Heart left ventricle (tissue), 13 donors: ENCODE measurements around the gene GALP.
"Not testable (repeated sequence)": the region's sequence is repeated elsewhere in the genome, so short reads cannot be mapped to it uniquely, and the experiment has no call there.

Experiments
- CTCF ChIP-seq, 12 donors: fragments of 200-600 bp; sonication (generic) in 4 of 12; IDR thresholded peaks; one replicate each; pipeline versions ENCODE4 v1.5.0 to v1.8.0; 2018 to 2022; ENCODE audit warnings: antibody characterized with exemption in 12 of 12, mild to moderate bottlenecking in 5 of 12
- POLR2A ChIP-seq, 2 donors: fragments of 450-650 bp; IDR thresholded peaks; one replicate each; pipeline ENCODE4 v1.6.1; 2017; ENCODE audit warnings: antibody characterized with exemption in 2 of 2, mild to moderate bottlenecking in 2 of 2, moderate library complexity in 2 of 2
- donor health status: ischemic (EF 13 %, LVEDD 7.1; RV severe dilation, severe dysfunction).
- donor health status: DM: no; HTN: yes; CAD: no.
- donor health status: DM: no; HTN: no; CAD: no.
- donor health status: ischemic (EF 25% LVEDD 6.9; RV normal size, moderate dysfunction).
- donor health status: ischemic (EF 25% LVEDD 5.7; RV mildly dilated, moderate dysfunction).
- donor health status: ischemic (EF 35%, LVEDD 5.7; RV mildly dilated, moderate dysfunction).
- donor health status: nonischemic (EF 11% LVEDD 7.7; RV severe dilation, severe dysfunction).
- donor health status: DM: yes; HTN: yes; CAD: no.
- donor health status: PGD.
- donor health status: ischemic (EF 29% LVEDD 5.4; RV normal size, mild dysfunction).
- donor health status: nonischemic (EF 23%, LVEDD 6.1; RV moderate dilation, normal function).

- not testable (repeated sequence) for TF ChIP-seq CTCF, POLR2A (IDR thresholded peaks at IDR 0.05)
Measured at GRCh38 chr19:56207581-56207980, 31.8 kb downstream of the GALP start.
